ENCODE measurements around the gene CLEC1B. TPM values are rescaled to one million over a fixed set of nuclear protein-coding genes. Genes with fewer than 3 reads are reported as not detected.
"Not testable (repeated sequence)": the region's sequence is repeated elsewhere in the genome, so short reads cannot be mapped to it uniquely, and the experiment has no call there.

The CLEC1B gene
- total RNA-seq, 1 experiment from 2014 or later: not detected

DNA sequence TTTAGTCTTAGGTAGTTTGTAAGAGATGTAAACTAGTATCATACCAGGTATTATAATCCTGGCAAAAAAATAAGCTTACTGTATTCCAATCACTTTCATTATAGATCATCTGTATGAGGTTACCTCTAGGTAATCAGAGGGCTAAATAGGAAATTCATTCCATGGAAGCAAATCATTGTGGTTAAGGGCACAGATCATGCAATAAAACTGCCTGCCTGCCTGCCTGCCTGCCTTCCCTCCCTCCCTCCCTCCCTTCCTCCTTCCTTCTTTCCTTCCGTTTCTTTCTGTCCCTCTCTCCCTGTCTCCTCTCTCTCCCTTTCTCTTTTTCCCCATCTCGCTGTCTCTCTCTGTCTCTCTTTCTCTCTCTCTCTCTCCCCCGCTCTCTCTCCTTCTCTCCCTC lies 28.4 kb upstream of the CLEC1B start:
- intact Hi-C loops (cut with micrococcal nuclease; ENCODE audit: unreplicated experiment): no loop called here
- Mint-ChIP-seq H3K9me3 (ENCODE audit: low read depth, unreplicated experiment) (no peaks in the 10 kb centered on the region), H3K4me1 (ENCODE audit: low read depth, unreplicated experiment) (peaks cover 9% of the 10 kb centered on the region), H3K27ac (ENCODE audit: unreplicated experiment) (no peak overlapping the region), H3K4me3 (ENCODE audit: low read depth, unreplicated experiment) (no peak overlapping the region), H3K27me3 (ENCODE audit: unreplicated experiment) (no peaks in the 10 kb centered on the region), H3K36me3 (ENCODE audit: insufficient read depth, unreplicated experiment) (no peaks in the 10 kb centered on the region)
- CTCF ChIA-PET: interaction anchor here (1.0 kb wide), 1 partner anchor 17 kb away, joined by 7 read pairs; the partner anchor contains the start of gene CLEC12B
- DNase-seq: no peak
- no TSS peak for BruUV-seq (replicated peaks)
- TF ChIP-seq, protein P1, sequence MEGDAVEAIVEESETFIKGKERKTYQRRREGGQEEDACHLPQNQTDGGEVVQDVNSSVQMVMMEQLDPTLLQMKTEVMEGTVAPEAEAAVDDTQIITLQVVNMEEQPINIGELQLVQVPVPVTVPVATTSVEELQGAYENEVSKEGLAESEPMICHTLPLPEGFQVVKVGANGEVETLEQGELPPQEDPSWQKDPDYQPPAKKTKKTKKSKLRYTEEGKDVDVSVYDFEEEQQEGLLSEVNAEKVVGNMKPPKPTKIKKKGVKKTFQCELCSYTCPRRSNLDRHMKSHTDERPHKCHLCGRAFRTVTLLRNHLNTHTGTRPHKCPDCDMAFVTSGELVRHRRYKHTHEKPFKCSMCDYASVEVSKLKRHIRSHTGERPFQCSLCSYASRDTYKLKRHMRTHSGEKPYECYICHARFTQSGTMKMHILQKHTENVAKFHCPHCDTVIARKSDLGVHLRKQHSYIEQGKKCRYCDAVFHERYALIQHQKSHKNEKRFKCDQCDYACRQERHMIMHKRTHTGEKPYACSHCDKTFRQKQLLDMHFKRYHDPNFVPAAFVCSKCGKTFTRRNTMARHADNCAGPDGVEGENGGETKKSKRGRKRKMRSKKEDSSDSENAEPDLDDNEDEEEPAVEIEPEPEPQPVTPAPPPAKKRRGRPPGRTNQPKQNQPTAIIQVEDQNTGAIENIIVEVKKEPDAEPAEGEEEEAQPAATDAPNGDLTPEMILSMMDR (IDR thresholded peaks at IDR 0.05; ENCODE audit: unreplicated experiment): no peak

DNA sequence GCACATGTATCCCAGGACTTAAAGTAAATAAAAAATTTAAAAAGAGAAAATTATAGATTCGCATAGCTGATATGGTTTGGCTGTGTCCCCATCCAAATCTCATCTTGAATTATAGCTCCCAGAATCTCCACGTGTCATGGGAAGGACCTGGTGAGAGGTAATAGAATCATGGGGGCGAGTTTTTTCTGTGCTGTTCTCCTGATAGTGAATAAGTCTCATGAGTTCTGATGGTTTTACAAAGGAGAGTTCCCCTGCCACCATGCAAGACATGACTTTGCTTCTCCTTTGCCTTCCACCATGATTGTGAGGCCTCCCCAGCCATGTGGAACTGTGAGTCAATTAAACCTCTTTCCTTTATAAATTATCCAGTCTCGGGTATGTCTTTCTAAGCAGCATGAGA lies 27.7 kb upstream of the CLEC1B start:
- intact Hi-C loops (cut with micrococcal nuclease; ENCODE audit: unreplicated experiment); H3K27me3 Mint-ChIP-seq (ENCODE audit: unreplicated experiment); H3K9me3 Mint-ChIP-seq (ENCODE audit: low read depth, unreplicated experiment); H3K36me3 Mint-ChIP-seq (ENCODE audit: insufficient read depth, unreplicated experiment); H3K27ac Mint-ChIP-seq (ENCODE audit: unreplicated experiment); CTCF ChIA-PET; BruUV-seq (replicated peaks); DNase-seq; H3K4me1 Mint-ChIP-seq (ENCODE audit: low read depth, unreplicated experiment); H3K4me3 Mint-ChIP-seq (ENCODE audit: low read depth, unreplicated experiment): not testable (repeated sequence)

DNA sequence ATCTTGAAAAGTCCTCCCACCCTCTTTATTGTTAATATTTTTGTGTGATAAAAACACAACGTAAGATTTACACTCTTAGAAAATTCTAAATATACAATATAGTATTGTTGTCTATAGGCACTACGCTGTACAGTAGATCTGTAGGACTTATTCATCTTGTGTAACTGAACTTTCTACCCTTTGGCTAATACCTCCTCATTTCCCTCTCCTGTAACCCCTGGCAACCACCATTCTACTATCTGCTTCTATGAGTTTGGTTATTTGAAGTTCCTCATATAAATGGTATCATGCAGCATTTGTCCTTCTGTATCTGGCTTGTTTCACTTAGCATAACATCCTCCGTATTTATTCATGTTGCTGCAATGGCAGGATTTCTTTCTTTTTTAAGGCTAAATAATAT lies 26.3 kb upstream of the CLEC1B start:
- no TSS peak for BruUV-seq (replicated peaks)
- H3K4me3 Mint-ChIP-seq (ENCODE audit: low read depth, unreplicated experiment): no peak overlapping the region
- no peaks in the 10 kb centered on the region for H3K27me3 Mint-ChIP-seq (ENCODE audit: unreplicated experiment)
- peaks cover 9% of the 10 kb centered on the region for H3K4me1 Mint-ChIP-seq (ENCODE audit: low read depth, unreplicated experiment)
- TF ChIP-seq, protein P1 (IDR thresholded peaks at IDR 0.05; ENCODE audit: unreplicated experiment): no peak
- DNase-seq: no peak
- no peak overlapping the region for H3K27ac Mint-ChIP-seq (ENCODE audit: unreplicated experiment)
- no peaks in the 10 kb centered on the region for H3K36me3 Mint-ChIP-seq (ENCODE audit: insufficient read depth, unreplicated experiment)
- no peaks in the 10 kb centered on the region for H3K9me3 Mint-ChIP-seq (ENCODE audit: low read depth, unreplicated experiment)
- CTCF ChIA-PET: no interaction called here
- intact Hi-C loops (cut with micrococcal nuclease; ENCODE audit: unreplicated experiment): no loop called here

DNA sequence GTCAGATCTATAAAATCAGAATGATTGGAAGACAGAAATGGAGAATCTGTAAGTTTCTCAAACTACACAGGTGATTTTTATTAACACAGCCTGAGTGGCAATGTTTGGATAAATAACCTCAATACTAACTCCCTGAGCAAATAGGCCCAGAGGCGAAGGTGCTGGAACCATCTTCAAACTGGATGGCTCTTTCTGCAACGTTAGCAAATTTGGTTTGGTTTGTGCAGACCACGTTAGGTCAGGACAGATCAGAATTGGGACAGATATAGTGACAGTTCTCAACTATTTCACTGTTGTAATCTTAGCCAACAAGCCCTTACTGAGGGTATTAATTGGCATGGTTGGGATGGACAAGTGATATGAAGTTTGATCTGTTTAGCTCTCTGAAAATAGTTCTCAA lies 22.4 kb upstream of the CLEC1B start:
- H3K36me3 Mint-ChIP-seq (ENCODE audit: insufficient read depth, unreplicated experiment): no peaks in the 10 kb centered on the region
- H3K27me3 Mint-ChIP-seq (ENCODE audit: unreplicated experiment): no peaks in the 10 kb centered on the region
- no peak for DNase-seq
- peaks cover 11% of the 10 kb centered on the region for H3K4me1 Mint-ChIP-seq (ENCODE audit: low read depth, unreplicated experiment)
- no peaks in the 10 kb centered on the region for H3K9me3 Mint-ChIP-seq (ENCODE audit: low read depth, unreplicated experiment)
- no peak overlapping the region for H3K27ac Mint-ChIP-seq (ENCODE audit: unreplicated experiment)
- CTCF ChIA-PET: no interaction called here
- intact Hi-C loops (cut with micrococcal nuclease; ENCODE audit: unreplicated experiment): no loop called here
- BruUV-seq (replicated peaks): no TSS peak
- TF ChIP-seq, protein P1 (IDR thresholded peaks at IDR 0.05; ENCODE audit: unreplicated experiment): no peak
- no peak overlapping the region for H3K4me3 Mint-ChIP-seq (ENCODE audit: low read depth, unreplicated experiment)

DNA sequence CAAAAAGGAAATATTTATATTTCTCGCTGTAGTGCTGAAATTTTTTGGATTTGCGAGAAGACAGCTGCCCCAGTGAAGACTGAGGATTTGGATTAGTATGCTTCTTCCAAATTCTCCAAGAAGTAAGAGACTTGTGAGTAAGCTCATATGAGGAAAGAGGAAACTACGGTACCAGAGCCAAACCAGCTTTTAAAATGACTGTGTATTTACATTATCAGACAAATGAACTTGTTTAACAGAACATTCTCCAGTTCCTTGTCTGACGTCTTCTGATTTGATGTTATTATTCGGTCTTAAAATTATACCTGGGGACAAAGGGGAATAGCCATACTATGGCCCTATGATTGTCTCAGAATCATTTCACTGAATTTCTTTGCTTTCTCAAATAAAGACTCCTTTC lies 19.5 kb upstream of the CLEC1B start:
- TF ChIP-seq, protein P1 (IDR thresholded peaks at IDR 0.05; ENCODE audit: unreplicated experiment): no peak
- Mint-ChIP-seq H3K27ac (ENCODE audit: unreplicated experiment) (no peak overlapping the region), H3K36me3 (ENCODE audit: insufficient read depth, unreplicated experiment) (no peaks in the 10 kb centered on the region), H3K4me3 (ENCODE audit: low read depth, unreplicated experiment) (no peak overlapping the region), H3K4me1 (ENCODE audit: low read depth, unreplicated experiment) (peaks cover 11% of the 10 kb centered on the region), H3K9me3 (ENCODE audit: low read depth, unreplicated experiment) (no peaks in the 10 kb centered on the region), H3K27me3 (ENCODE audit: unreplicated experiment) (no peaks in the 10 kb centered on the region)
- BruUV-seq (replicated peaks): no TSS peak
- CTCF ChIA-PET: interaction anchor here (2.0 kb wide), 1 partner anchor 8 kb away, joined by 5 read pairs; no protein-coding TSS in a partner anchor
- intact Hi-C loops (cut with micrococcal nuclease; ENCODE audit: unreplicated experiment): loop anchor here (10.0 kb wide), 1 partner anchor 274 kb away; no protein-coding TSS in a partner anchor
- no peak for DNase-seq
